Left kidney (tissue), 2 donors: ENCODE measurements around the gene AKAIN1. TPM values are rescaled to one million over a fixed set of nuclear protein-coding genes. Genes with fewer than 3 reads are reported as not detected.

ENCODE experiments used
- DNase-seq: peaks from one replicate; pipeline ENCODE4 v3.0.0-alpha.2; 2013
- polyA plus RNA-seq: library from polyadenylated mRNA; unstranded; fragments of 120-200 nt; gene quantifications from one replicate; pipeline ENCODE4 v1.2.1, GENCODE V29; 2013; ENCODE audit not compliant: insufficient read length

Gene AKAIN1
- polyA plus RNA-seq, 1 donor = not detected

- DNase-seq = no peak
Measured at GRCh38 chr18:5162111-5162510, 34.9 kb downstream of the AKAIN1 start.

GRCh38 chr18:5159080-5159479 lies 38.0 kb downstream of the AKAIN1 start:
- no peak for DNase-seq

GRCh38 chr18:5158587-5158986 lies 38.5 kb downstream of the AKAIN1 start:
- DNase-seq = no peak

- no peak for DNase-seq
Measured at GRCh38 chr18:5158172-5158571, 38.9 kb downstream of the AKAIN1 start.

- DNase-seq = no peak
Measured at GRCh38 chr18:5155907-5156287, 41.2 kb downstream of the AKAIN1 start.

- no peak for DNase-seq
Measured at GRCh38 chr18:5155218-5155906, 41.7 kb downstream of the AKAIN1 start.

- no peak for DNase-seq
Measured at GRCh38 chr18:5152343-5153020, 44.6 kb downstream of the AKAIN1 start.

- DNase-seq = no peak
Measured at GRCh38 chr18:5150894-5151293, 46.2 kb downstream of the AKAIN1 start.

GRCh38 chr18:5146093-5146492 lies 51.0 kb downstream of the AKAIN1 start:
- no peak for DNase-seq

- DNase-seq = no peak
Measured at GRCh38 chr18:5145168-5145825, 51.8 kb downstream of the AKAIN1 start.

GRCh38 chr18:5144629-5145028 lies 52.4 kb downstream of the AKAIN1 start:
- no peak for DNase-seq

- no peak for DNase-seq
Measured at GRCh38 chr18:5142859-5143258, 54.2 kb downstream of the AKAIN1 start.

- DNase-seq = no peak
Measured at GRCh38 chr18:5142131-5142530, 54.9 kb downstream of the AKAIN1 start.

- DNase-seq = no peak
Measured at GRCh38 chr18:5137261-5137660, 59.8 kb downstream of the AKAIN1 start.

GRCh38 chr18:5132987-5133386 lies 64.1 kb downstream of the AKAIN1 start:
- DNase-seq = no peak

- no peak for DNase-seq
Measured at GRCh38 chr18:5122272-5122671, 74.8 kb downstream of the AKAIN1 start.

GRCh38 chr18:5110266-5110665 lies 86.8 kb downstream of the AKAIN1 start:
- no peak for DNase-seq

- DNase-seq = peak; percentile 19
Measured at GRCh38 chr18:5107988-5108387, 89.1 kb downstream of the AKAIN1 start.

- DNase-seq = no peak
Measured at GRCh38 chr18:5106730-5107129, 90.3 kb downstream of the AKAIN1 start.

GRCh38 chr18:5104246-5104645 lies 92.8 kb downstream of the AKAIN1 start:
- no peak for DNase-seq

GRCh38 chr18:5103693-5104092 lies 93.4 kb downstream of the AKAIN1 start:
- DNase-seq = no peak

GRCh38 chr18:5103286-5103685 lies 93.8 kb downstream of the AKAIN1 start:
- no peak for DNase-seq

- DNase-seq = no peak
Measured at GRCh38 chr18:5097116-5097703, 99.8 kb downstream of the AKAIN1 start.
